Measurements from ENCODE around the gene ERCC5. TPM values are rescaled to one million over a fixed set of nuclear protein-coding genes. Genes with fewer than 3 reads are reported as not detected.

The ERCC5 gene
- total RNA-seq, 1 experiment from 2014 or later: 37.6 TPM

DNA sequence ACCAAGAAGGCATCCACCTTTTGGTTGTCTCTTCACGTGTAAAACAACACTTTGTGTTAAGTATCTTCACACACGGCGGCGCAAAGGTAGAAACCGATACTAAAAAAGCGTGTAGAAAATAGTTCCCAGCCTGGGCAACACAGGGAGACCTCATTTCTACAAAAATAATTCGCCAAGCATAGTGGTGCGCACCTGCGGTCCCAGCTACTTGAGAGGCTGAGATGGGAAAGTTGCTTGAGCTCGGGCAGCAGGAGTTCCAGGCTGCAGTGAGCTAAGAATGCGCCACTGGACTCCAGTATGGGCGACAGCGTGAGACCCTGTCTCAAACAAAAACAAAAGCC, 573 bp upstream of the ERCC5 start:
- Histone ChIP-seq H3K9me3 (ENCODE audit: low read depth, low read length, poor library complexity, severe bottlenecking) (no peaks in the 10 kb centered on the region), H3K36me3 (ENCODE audit: insufficient read depth, low read length, poor library complexity, severe bottlenecking) (no peaks in the 10 kb centered on the region), H3K27me3 (replicated peaks; ENCODE audit: insufficient read depth, low read depth, low read length, poor library complexity) (no peaks in the 10 kb centered on the region), H3K27ac (ENCODE audit: low read depth, low read length, poor library complexity, severe bottlenecking) (peak overlapping the region; percentile 92), H3K4me1 (ENCODE audit: insufficient read depth, low read length, poor library complexity, severe bottlenecking) (peaks cover 9% of the 10 kb centered on the region), H3K4me3 (ENCODE audit: low read depth, low read length, poor library complexity, severe bottlenecking) (peak overlapping the region; percentile 89)
- CTCF ChIA-PET: interaction anchor here (1.3 kb wide), 1 partner anchor 46 kb away, joined by 6 read pairs; the partner anchor contains the start of genes BIVM and POGLUT2
- DNase-seq (ENCODE audit: low spot score): no peak
- intact Hi-C loops (cut with micrococcal nuclease; ENCODE audit: unreplicated experiment): loop anchor here (5.0 kb wide), 1 partner anchor 193 kb away; no protein-coding TSS in a partner anchor
- TF ChIP-seq, protein P1, sequence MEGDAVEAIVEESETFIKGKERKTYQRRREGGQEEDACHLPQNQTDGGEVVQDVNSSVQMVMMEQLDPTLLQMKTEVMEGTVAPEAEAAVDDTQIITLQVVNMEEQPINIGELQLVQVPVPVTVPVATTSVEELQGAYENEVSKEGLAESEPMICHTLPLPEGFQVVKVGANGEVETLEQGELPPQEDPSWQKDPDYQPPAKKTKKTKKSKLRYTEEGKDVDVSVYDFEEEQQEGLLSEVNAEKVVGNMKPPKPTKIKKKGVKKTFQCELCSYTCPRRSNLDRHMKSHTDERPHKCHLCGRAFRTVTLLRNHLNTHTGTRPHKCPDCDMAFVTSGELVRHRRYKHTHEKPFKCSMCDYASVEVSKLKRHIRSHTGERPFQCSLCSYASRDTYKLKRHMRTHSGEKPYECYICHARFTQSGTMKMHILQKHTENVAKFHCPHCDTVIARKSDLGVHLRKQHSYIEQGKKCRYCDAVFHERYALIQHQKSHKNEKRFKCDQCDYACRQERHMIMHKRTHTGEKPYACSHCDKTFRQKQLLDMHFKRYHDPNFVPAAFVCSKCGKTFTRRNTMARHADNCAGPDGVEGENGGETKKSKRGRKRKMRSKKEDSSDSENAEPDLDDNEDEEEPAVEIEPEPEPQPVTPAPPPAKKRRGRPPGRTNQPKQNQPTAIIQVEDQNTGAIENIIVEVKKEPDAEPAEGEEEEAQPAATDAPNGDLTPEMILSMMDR (conservative IDR thresholded peaks at IDR 0.05; ENCODE audit: low read depth, low read length): no peak
- TF ChIP-seq EZH2 (IDR thresholded peaks at IDR 0.05; ENCODE audit: borderline replicate concordance, low read depth, low read length, poor library complexity, severe bottlenecking): no peak
- TSS peak; percentile 96 for BruUV-seq (replicated peaks)
- POLR2A ChIA-PET (ENCODE audit: low non-redundant PET): no interaction called here

DNA sequence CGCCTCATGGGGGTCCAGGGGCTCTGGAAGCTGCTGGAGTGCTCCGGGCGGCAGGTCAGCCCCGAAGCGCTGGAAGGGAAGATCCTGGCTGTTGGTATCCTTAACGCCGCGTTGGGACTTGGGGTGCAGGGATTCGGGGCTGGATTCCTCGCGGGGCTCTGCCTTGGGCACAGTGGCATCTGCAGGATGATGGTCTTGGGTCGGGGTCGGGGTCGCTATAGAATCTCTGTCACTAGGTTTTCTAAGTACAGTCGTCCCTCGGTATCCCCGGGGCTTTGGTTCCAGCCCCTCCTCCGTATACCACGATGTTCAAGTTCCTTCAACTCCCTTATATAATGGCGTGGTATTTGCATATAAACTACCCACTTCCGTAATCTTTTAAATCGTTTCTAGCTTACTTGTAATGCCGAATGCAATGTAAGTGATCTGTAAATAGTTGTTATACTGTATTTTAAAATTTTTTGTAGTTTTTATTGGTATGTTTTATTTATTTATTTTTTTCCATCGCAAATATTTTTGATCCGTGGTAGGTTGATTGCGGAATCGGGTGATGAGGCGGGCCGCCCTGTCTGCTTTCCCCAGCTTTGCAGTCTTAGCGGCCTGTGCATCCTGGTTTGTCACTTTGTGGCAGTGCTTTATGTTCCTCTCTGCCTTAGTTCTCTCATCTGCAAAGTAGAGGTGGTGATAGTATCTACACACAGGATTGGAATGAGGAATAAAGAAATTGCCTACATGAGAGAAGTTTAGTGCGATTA, 606 bp downstream of the ERCC5 start:
- Histone ChIP-seq H3K9me3 (ENCODE audit: low read depth, low read length, poor library complexity, severe bottlenecking) (no peaks in the 10 kb centered on the region), H3K27ac (ENCODE audit: low read depth, low read length, poor library complexity, severe bottlenecking) (peak overlapping the region; percentile 92), H3K36me3 (ENCODE audit: insufficient read depth, low read length, poor library complexity, severe bottlenecking) (no peaks in the 10 kb centered on the region), H3K27me3 (replicated peaks; ENCODE audit: insufficient read depth, low read depth, low read length, poor library complexity) (no peaks in the 10 kb centered on the region), H3K4me3 (ENCODE audit: low read depth, low read length, poor library complexity, severe bottlenecking) (peak overlapping the region; percentile 89), H3K4me1 (ENCODE audit: insufficient read depth, low read length, poor library complexity, severe bottlenecking) (peaks cover 9% of the 10 kb centered on the region)
- intact Hi-C loops (cut with micrococcal nuclease; ENCODE audit: unreplicated experiment): loop anchor here (1.0 to 5.0 kb wide), 5 partner anchors 47 to 254 kb away; partner anchors contain the start of genes BIVM and TEX30
- peak; percentile 66 for DNase-seq (ENCODE audit: low spot score)
- CTCF ChIA-PET: interaction anchor here (1.1 to 1.3 kb wide), 2 partner anchors 47 to 122 kb away, joined by 3 to 6 read pairs; partner anchors contain the start of genes BIVM and POGLUT2
- no TSS peak for BruUV-seq (replicated peaks)
- no peak for TF ChIP-seq EZH2 (IDR thresholded peaks at IDR 0.05; ENCODE audit: borderline replicate concordance, low read depth, low read length, poor library complexity, severe bottlenecking)
- POLR2A ChIA-PET (ENCODE audit: low non-redundant PET): interaction anchor here (0.5 to 0.7 kb wide), 2 partner anchors 19 to 255 kb away, joined by 3 to 5 read pairs; no protein-coding TSS in a partner anchor

DNA sequence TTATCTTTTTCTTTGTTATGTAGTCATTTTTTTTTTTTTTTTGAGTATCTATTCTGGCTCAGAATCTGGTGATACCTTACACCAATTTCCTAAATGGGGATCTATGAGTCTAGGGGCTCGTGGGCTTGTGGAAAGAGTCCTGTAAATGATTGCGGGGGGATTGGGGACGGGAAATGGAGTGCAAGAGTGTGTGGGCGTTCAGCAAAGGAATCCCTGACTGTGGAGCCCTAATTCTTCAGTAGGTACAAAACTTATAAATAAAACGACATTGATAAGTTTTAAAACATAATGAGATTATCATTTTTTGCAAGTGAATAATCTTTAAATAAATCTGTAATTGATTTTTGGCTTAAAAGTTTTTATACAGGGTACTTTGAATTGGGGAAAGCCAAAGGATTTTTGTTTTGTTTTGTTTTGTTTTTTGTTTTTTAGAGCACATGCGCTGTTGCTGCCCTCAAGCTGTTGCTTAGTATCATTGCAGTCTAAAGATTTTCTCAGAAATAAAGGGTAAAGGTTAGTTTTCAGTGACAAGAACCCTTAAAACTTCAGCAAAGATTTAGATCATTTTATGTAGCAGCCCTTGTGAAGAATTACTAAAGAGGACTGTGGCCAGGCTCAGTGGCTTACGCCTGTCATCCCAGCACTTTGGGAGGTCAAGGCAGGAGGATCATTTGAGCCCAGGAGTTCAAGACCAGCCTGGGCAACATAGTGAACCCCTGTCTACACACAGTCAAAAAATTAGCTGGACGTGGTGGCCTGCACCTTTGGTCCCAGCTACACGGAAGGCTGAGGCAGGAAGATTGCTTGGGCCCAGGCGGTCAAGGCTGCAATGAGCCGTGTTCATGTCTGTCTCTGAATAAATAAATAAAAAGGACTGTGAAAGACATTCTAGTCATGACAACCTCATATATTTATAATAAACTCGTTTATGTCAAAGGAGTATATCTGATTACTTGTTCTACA, 1.7 kb downstream of the ERCC5 start:
- Histone ChIP-seq H3K4me1 (ENCODE audit: insufficient read depth, low read length, poor library complexity, severe bottlenecking) (peaks cover 9% of the 10 kb centered on the region), H3K27ac (ENCODE audit: low read depth, low read length, poor library complexity, severe bottlenecking) (peak overlapping the region; percentile 92), H3K27me3 (replicated peaks; ENCODE audit: insufficient read depth, low read depth, low read length, poor library complexity) (no peaks in the 10 kb centered on the region), H3K36me3 (ENCODE audit: insufficient read depth, low read length, poor library complexity, severe bottlenecking) (no peaks in the 10 kb centered on the region), H3K9me3 (ENCODE audit: low read depth, low read length, poor library complexity, severe bottlenecking) (no peaks in the 10 kb centered on the region), H3K4me3 (ENCODE audit: low read depth, low read length, poor library complexity, severe bottlenecking) (peak overlapping the region; percentile 89)
- CTCF ChIA-PET: interaction anchor here (0.8 to 1.0 kb wide), 2 partner anchors 122 to 255 kb away, joined by 3 read pairs; no protein-coding TSS in a partner anchor
- no TSS peak for BruUV-seq (replicated peaks)
- POLR2A ChIA-PET (ENCODE audit: low non-redundant PET): no interaction called here
- intact Hi-C loops (cut with micrococcal nuclease; ENCODE audit: unreplicated experiment): loop anchor here (1.0 to 5.0 kb wide), 5 partner anchors 75 to 267 kb away; partner anchors contain the start of gene TEX30
- peak; percentile 61 for DNase-seq (ENCODE audit: low spot score)
- TF ChIP-seq, protein P1 (conservative IDR thresholded peaks at IDR 0.05; ENCODE audit: low read depth, low read length): peak; percentile 83
- TF ChIP-seq EZH2 (IDR thresholded peaks at IDR 0.05; ENCODE audit: borderline replicate concordance, low read depth, low read length, poor library complexity, severe bottlenecking): no peak

All from A673 (cell line).